ENCODE results near the gene NOS1AP.

NOS1AP gene

DNA sequence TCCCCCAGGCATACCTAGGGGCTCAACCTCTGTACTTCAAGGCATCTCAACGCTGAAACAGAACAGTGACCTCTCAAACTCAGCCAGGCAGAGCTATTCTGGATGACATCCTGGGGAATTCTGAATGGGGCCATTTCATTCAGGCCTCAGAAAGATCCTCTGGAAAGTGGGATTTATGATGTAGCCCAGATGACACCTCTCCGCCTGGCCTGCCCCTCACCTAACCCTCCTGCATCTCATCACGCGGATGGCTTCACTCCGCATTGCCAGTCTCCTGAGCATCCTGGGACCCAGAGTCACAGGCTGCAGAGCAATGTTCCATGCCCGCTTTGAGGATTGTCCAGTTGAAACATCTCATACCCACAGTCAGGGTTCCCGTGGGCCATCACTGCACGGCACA, 306.0 kb downstream of the NOS1AP start:
- DNase-seq (ENCODE audit: low read depth, low spot score) = no peak
- H3K4me1 ChIP-seq (ENCODE audit: insufficient read depth, insufficient read length) = peaks cover 8% of the 10 kb centered on the region
- no peak for TF ChIP-seq ZNF274 (IDR thresholded peaks at IDR 0.05; ENCODE audit: low read depth, low read length)
- TF ChIP-seq YY1 (IDR thresholded peaks at IDR 0.05; ENCODE audit: insufficient read depth, insufficient read length) = no peak
- TF ChIP-seq SUZ12 (IDR thresholded peaks at IDR 0.05; ENCODE audit: extremely low read depth, insufficient read depth, insufficient read length) = no peak
- no peak overlapping the region for H3K4me3 ChIP-seq (ENCODE audit: insufficient read length, low read depth)
- H3K9me3 ChIP-seq (ENCODE audit: insufficient read depth, low read length) = no peaks in the 10 kb centered on the region
- no peak overlapping the region for H3K9ac ChIP-seq (ENCODE audit: insufficient read length, low read depth)
- no peaks in the 10 kb centered on the region for H3K27me3 ChIP-seq (ENCODE audit: insufficient read depth, insufficient read length)
- H3K36me3 ChIP-seq (ENCODE audit: insufficient read depth, insufficient read length, low read length) = no peaks in the 10 kb centered on the region

DNA sequence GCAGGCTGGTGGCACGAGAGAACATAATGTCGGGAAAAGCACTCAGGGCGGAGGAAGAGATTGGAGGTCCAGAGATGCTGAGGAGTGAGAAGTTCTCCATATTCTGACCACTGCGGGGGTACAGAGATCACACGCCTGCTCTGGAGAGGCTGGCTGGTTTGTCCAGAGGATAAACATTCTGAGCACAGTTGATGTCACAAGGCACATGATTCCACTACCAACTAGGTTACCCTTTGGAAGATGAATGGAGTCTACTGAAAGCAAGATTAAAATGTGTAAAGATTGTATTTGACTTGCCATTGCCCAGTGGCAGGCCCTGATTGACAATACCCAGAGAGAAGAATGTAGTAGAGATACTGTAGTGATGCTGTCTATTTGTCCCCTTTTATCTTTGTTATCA, 307.2 kb downstream of the NOS1AP start, which contains the start of gene SPATA46:
TSS of gene SPATA46 (minus strand) at position 164 of the 400 bp plus-strand sequence. CDS start at position 100, 64 bp downstream.
- DNase-seq (ENCODE audit: low read depth, low spot score) = no peak
- no peaks in the 10 kb centered on the region for H3K9me3 ChIP-seq (ENCODE audit: insufficient read depth, low read length)
- peaks cover 8% of the 10 kb centered on the region for H3K4me1 ChIP-seq (ENCODE audit: insufficient read depth, insufficient read length)
- no peak within 1 kb of the TSS for H3K4me3 ChIP-seq (ENCODE audit: insufficient read length, low read depth)
- H3K9ac ChIP-seq (ENCODE audit: insufficient read length, low read depth) = no peak within 1 kb of the TSS
- H3K36me3 ChIP-seq (ENCODE audit: insufficient read depth, insufficient read length, low read length) = no peaks in the 10 kb centered on the region
- TF ChIP-seq SUZ12 (IDR thresholded peaks at IDR 0.05; ENCODE audit: extremely low read depth, insufficient read depth, insufficient read length) = no peak
- TF ChIP-seq ZNF274 (IDR thresholded peaks at IDR 0.05; ENCODE audit: low read depth, low read length) = no peak
- TF ChIP-seq YY1 (IDR thresholded peaks at IDR 0.05; ENCODE audit: insufficient read depth, insufficient read length) = no peak
- no peaks in the 10 kb centered on the region for H3K27me3 ChIP-seq (ENCODE audit: insufficient read depth, insufficient read length)

DNA sequence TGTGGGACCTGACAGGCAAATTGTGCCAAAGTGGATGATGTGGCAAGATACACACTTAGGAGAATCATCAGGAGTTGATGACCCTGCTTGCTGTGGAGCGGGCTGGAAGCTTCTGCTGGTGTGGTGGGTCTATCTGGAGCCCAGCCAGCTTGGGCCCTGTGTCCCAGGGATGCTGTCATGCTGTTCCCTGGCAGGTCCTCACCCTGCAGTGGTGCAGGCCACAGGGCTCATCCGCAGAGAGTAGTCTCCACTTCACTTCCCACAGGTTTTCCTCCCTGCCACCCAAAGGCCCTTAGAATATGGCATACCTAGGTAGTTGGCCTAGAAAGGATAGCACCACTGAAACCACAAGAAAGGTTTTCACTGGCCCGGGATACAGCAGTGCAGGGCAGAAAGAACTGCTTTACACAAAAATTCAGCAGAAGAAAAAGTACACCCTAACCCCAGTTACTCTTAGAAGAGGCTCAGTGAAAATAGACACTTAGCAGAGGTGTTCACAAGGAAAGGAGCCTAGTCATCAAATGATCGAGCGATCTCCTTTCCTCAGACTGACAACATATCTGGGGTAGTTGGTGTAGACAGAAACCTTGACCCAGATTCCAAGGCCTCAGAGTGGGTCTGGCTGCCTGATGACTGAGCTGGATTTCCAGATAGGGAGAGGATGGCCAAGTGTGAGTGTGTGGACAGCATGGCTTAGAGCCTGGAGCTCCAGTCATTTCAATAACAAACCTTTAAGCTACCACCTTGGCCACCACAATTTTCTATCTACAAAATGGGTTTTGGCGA, 310.8 kb downstream of the NOS1AP start:
- H3K9me3 ChIP-seq (ENCODE audit: insufficient read depth, low read length) = no peaks in the 10 kb centered on the region
- H3K36me3 ChIP-seq (ENCODE audit: insufficient read depth, insufficient read length, low read length) = peaks cover 13% of the 10 kb centered on the region
- DNase-seq (ENCODE audit: low read depth, low spot score) = no peak
- TF ChIP-seq YY1 (IDR thresholded peaks at IDR 0.05; ENCODE audit: insufficient read depth, insufficient read length) (no peak), SUZ12 (IDR thresholded peaks at IDR 0.05; ENCODE audit: extremely low read depth, insufficient read depth, insufficient read length) (no peak), ZNF274 (IDR thresholded peaks at IDR 0.05; ENCODE audit: low read depth, low read length) (no peak)
- H3K4me3 ChIP-seq (ENCODE audit: insufficient read length, low read depth) = no peak overlapping the region
- peaks cover 15% of the 10 kb centered on the region for H3K4me1 ChIP-seq (ENCODE audit: insufficient read depth, insufficient read length)
- H3K9ac ChIP-seq (ENCODE audit: insufficient read length, low read depth) = no peak overlapping the region
- H3K27me3 ChIP-seq (ENCODE audit: insufficient read depth, insufficient read length) = no peaks in the 10 kb centered on the region

DNA sequence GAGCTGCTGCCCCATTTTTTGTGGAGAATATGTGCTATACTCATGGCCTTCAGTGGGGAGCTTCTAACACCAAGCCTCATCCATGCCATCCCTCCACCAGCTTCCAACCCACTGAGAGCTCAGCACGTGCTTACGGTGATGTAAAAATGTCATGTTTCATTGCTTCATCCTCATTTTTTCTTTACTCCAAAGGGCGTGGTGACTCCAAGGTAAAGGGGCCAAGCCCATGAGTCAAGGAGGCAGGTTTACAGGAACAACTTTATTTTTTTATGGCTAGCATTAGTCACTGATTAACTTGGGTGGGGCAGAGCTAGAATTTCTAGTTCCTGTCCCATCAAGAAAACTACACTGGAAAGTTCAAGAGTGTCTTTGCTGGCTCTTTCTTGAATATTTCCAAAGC, 311.9 kb downstream of the NOS1AP start, which contains the start of gene C1orf226:
TSS of gene C1orf226 (plus strand) at position 346 of the 400 bp plus-strand sequence. CDS start 174 bp downstream, outside the sequence.
- Histone ChIP-seq H3K9me3 (ENCODE audit: insufficient read depth, low read length) (no peaks in the 10 kb centered on the region), H3K4me3 (ENCODE audit: insufficient read length, low read depth) (no peak within 1 kb of the TSS), H3K4me1 (ENCODE audit: insufficient read depth, insufficient read length) (peaks cover 16% of the 10 kb centered on the region), H3K9ac (ENCODE audit: insufficient read length, low read depth) (no peak within 1 kb of the TSS), H3K36me3 (ENCODE audit: insufficient read depth, insufficient read length, low read length) (peaks cover 16% of the 10 kb centered on the region), H3K27me3 (ENCODE audit: insufficient read depth, insufficient read length) (no peaks in the 10 kb centered on the region)
- no peak for DNase-seq (ENCODE audit: low read depth, low spot score)
- TF ChIP-seq ZNF274 (IDR thresholded peaks at IDR 0.05; ENCODE audit: low read depth, low read length) (no peak), SUZ12 (IDR thresholded peaks at IDR 0.05; ENCODE audit: extremely low read depth, insufficient read depth, insufficient read length) (no peak)

DNA sequence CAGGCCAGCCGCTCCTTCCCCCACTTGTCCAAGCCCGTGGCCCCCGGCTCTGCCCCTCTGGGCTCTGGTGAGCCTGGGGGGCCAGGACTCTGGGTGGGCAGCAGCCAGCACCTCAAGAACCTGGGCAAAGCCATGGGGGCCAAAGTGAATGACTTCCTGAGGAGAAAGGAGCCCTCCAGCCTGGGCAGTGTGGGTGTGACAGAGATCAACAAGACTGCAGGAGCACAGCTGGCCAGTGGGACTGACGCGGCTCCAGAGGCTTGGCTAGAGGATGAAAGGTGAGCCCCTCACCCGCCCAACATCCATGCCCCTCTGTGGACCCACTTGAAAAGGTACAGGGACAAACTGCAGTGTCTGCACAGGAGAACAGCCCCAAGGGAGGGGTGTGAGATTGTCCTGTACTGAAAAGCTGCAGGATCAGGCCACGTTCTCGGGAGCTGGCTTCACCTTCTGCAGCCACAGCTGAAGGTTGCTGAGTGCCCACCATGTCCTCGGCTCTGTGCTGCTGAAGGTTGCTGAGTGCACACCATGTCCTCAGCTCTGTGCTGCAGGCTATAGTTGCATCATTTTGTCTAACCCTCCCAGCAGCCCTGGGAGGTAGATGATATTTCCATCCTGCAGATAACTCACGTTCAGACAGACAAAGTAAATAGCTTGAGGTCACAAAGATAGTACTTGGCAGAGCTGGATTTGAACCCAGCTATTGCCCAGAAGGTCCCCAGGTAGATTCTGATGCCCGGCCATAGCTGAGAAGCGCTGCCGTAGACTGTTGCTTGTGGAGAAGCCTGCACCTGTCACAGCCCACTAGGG, 312.7 kb downstream of the NOS1AP start:
- DNase-seq (ENCODE audit: low read depth, low spot score) = no peak
- H3K36me3 ChIP-seq (ENCODE audit: insufficient read depth, insufficient read length, low read length) = peaks cover 16% of the 10 kb centered on the region
- TF ChIP-seq ZNF274 (IDR thresholded peaks at IDR 0.05; ENCODE audit: low read depth, low read length) (no peak), YY1 (IDR thresholded peaks at IDR 0.05; ENCODE audit: insufficient read depth, insufficient read length) (no peak), SUZ12 (IDR thresholded peaks at IDR 0.05; ENCODE audit: extremely low read depth, insufficient read depth, insufficient read length) (no peak)
- peaks cover 16% of the 10 kb centered on the region for H3K4me1 ChIP-seq (ENCODE audit: insufficient read depth, insufficient read length)
- no peaks in the 10 kb centered on the region for H3K27me3 ChIP-seq (ENCODE audit: insufficient read depth, insufficient read length)
- H3K9me3 ChIP-seq (ENCODE audit: insufficient read depth, low read length) = no peaks in the 10 kb centered on the region
- H3K4me3 ChIP-seq (ENCODE audit: insufficient read length, low read depth) = no peak overlapping the region
- H3K9ac ChIP-seq (ENCODE audit: insufficient read length, low read depth) = no peak overlapping the region

DNA sequence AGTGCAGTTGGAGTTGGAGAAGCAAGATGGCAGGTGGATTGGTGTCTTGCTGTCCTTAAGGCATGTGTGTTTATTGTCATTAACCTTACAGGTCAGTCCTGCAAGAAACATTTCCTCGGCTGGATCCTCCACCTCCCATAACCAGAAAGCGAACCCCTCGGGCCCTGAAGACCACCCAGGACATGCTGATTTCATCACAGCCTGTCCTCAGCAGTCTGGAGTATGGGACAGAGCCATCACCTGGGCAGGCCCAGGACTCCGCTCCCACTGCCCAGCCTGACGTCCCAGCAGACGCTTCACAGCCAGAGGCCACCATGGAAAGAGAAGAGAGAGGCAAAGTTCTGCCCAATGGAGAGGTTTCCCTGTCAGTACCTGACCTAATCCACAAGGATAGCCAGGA, 313.6 kb downstream of the NOS1AP start:
- Histone ChIP-seq H3K9me3 (ENCODE audit: insufficient read depth, low read length) (no peaks in the 10 kb centered on the region), H3K4me1 (ENCODE audit: insufficient read depth, insufficient read length) (peaks cover 16% of the 10 kb centered on the region), H3K27me3 (ENCODE audit: insufficient read depth, insufficient read length) (no peaks in the 10 kb centered on the region), H3K9ac (ENCODE audit: insufficient read length, low read depth) (no peak overlapping the region), H3K4me3 (ENCODE audit: insufficient read length, low read depth) (no peak overlapping the region), H3K36me3 (ENCODE audit: insufficient read depth, insufficient read length, low read length) (peaks cover 16% of the 10 kb centered on the region)
- DNase-seq (ENCODE audit: low read depth, low spot score) = no peak
- TF ChIP-seq SUZ12 (IDR thresholded peaks at IDR 0.05; ENCODE audit: extremely low read depth, insufficient read depth, insufficient read length) (no peak), YY1 (IDR thresholded peaks at IDR 0.05; ENCODE audit: insufficient read depth, insufficient read length) (no peak), ZNF274 (IDR thresholded peaks at IDR 0.05; ENCODE audit: low read depth, low read length) (no peak)

DNA sequence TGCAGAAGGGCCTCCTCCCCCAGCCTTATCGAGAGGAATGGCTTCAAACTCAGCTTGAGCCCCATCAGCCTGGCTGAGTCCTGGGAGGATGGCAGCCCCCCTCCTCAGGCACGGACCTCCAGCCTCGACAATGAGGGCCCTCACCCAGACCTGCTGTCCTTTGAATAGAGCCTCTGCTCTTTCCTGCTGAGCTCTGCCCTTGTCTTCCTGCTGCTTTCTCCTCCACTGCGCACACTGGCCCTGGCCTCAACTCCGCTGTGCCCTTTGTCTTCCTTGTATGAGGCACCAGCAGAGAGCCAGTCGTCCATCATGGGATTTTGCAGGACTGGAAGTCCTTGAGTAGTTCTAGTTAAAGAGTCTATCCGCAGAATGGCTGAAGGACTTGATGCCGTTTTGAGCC, 314.0 kb downstream of the NOS1AP start:
- Histone ChIP-seq H3K9ac (ENCODE audit: insufficient read length, low read depth) (no peak overlapping the region), H3K4me3 (ENCODE audit: insufficient read length, low read depth) (no peak overlapping the region), H3K9me3 (ENCODE audit: insufficient read depth, low read length) (no peaks in the 10 kb centered on the region), H3K4me1 (ENCODE audit: insufficient read depth, insufficient read length) (peaks cover 16% of the 10 kb centered on the region), H3K27me3 (ENCODE audit: insufficient read depth, insufficient read length) (no peaks in the 10 kb centered on the region), H3K36me3 (ENCODE audit: insufficient read depth, insufficient read length, low read length) (peaks cover 16% of the 10 kb centered on the region)
- no peak for DNase-seq (ENCODE audit: low read depth, low spot score)
- no peak for TF ChIP-seq YY1 (IDR thresholded peaks at IDR 0.05; ENCODE audit: insufficient read depth, insufficient read length)
- TF ChIP-seq SUZ12 (IDR thresholded peaks at IDR 0.05; ENCODE audit: extremely low read depth, insufficient read depth, insufficient read length) = no peak
- no peak for TF ChIP-seq ZNF274 (IDR thresholded peaks at IDR 0.05; ENCODE audit: low read depth, low read length)
